HG03066 (cell line): ENCODE data around the gene TOR2A.

Experiments used
- ATAC-seq: cut with Tn5 transposase; IDR thresholded peaks from one replicate; pipeline ENCODE4 v1.9.1; 2021; ENCODE audit warnings: low read depth; ENCODE audit not compliant: unreplicated experiment

TOR2A gene

DNA sequence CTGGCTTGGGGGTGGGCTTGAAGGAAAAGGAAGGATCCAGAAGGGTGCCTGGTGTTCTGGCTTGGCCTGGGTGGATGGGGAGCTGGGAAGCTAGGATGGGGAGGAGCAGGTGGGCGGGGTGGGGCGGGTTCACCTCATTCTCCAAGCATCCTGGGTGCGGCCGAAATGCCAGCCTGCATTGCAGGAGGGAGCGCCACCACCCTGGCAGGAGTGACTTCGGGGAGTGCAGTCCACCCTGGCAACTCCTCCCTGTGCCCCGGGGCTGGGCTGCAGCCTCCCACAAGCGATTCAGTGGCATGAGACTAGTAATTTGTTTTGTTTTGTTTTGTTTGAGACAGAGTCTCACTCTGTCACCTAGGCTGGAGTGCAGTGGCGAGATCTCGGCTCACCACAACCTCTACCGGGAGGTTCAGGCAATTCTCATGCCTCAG, 13.7 kb downstream of the TOR2A start:
- no peak for ATAC-seq

DNA sequence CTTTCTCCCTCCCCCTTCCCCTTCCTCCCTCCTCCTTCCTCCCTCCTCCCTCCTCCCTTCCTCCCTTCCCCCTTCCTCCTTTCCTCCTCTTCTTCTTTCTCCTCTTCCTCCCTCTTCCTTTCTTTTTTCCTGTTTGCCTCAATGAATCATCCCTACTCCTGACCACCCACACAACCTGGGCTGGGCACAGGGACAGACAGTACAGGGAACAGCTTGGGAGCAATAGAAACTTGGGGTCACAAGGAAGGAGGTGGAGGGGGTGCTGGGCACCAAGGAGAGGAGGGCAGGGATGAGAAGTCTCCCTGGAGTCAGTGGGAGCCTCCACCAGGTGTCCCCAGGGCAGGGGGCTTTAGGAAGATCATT, 14.2 kb downstream of the TOR2A start:
- ATAC-seq: no peak

DNA sequence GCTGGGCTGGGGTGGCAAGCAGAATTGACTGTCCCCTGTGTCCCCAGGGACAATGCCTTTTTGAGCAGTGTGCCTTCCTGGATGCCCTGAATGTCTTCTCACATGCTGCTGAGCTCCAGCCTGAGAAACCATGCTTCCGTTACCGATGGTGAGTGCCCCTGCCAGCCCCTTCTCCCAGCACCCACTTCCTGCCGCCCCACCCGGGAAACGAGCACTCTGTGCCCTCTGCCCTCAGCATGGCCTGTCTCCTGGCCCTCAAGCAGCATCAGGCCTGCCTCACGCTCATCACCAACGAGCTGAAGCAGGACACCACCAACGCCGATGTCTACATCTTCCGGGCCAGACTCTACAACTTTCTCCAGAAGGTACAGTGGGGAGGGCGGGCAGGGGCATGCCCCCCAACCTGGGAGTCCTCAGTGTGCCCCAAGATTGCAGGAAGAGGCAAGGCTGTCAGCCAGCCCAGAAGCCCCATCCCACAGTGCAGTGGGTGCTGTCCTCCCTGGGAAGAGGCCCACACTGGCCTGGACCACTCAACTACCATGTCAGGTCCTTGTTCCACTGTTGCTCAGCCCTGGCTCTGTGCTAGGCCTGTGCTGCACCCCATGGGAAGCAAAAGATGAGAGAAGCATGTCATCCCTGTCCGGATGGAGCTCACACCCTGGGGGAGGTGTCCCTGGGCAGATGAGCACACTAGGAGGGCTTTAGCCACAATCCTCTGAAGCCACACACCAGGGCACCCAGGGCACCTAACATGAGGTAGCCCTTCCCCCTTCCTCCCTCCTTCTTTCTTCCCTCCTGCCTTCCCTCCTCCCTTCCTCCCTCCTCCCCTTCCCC, 14.8 kb downstream of the TOR2A start:
- ATAC-seq: no peak

- no peak for ATAC-seq
These were observed 17.3 kb downstream of the TOR2A start for GRCh38 chr9:127717766-127718165.

DNA sequence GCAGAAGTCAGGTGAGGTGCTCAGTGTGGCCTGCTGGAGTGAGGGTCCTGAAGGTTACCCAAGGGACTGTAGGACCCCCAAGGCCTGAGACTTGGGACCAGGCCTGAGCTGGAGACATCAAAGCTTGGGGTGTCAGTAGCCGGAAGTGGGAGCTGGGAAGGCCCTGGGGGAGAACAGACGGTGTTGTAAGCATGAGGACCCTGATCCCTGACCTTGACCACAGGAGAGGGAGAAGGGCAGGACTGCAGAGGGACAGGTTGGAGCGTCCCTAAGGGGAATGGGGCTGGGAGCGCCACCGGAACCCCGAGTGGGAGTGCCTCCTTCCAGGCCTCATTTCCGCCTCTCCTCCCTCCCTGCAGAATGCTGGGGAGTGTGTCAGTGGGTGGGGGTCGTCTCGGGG, 18.7 kb downstream of the TOR2A start:
- ATAC-seq: no peak

GRCh38 chr9:127715470-127716337, 19.4 kb downstream of the TOR2A start, which contains the start of the genes PTRH1 and TTC16:
Gene PTRH1 (minus strand): TSS chr9:127715663. CDS start chr9:127715639, 24 bp downstream.
Gene TTC16 (plus strand): TSS chr9:127716079. CDS start chr9:127716146, 67 bp downstream.
- peak; percentile 87 for ATAC-seq

DNA sequence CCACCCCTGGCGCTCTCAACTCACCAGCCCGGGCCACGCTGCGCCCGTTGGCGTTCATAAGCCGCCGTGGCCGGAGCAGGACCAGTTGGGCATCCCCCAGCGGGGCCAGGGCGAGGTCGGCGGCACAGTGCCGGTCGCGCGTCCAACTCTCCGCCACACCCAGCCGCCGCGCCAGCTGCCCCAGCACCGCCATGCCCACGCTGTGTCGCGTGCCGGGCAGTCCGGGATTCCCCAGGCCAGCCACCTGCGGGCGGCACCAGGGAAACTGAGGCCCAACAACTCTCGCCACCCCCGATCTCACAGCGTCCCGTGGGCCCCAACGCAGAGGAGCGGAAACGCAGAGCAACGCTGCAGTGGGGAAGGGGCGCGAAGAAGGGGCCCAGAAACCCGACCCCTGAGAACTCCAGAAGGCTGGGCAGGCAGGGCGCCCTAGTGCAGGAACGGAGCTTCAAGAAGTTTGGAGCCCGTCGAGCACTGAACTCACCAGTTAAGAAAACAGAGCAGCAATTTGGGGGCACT, 20.1 kb downstream of the TOR2A start:
- ATAC-seq: peak; percentile 8

- ATAC-seq: no peak
These were observed 20.9 kb downstream of the TOR2A start for GRCh38 chr9:127714020-127714750.

GRCh38 chr9:127712867-127713266, 22.2 kb downstream of the TOR2A start:
- no peak for ATAC-seq

DNA sequence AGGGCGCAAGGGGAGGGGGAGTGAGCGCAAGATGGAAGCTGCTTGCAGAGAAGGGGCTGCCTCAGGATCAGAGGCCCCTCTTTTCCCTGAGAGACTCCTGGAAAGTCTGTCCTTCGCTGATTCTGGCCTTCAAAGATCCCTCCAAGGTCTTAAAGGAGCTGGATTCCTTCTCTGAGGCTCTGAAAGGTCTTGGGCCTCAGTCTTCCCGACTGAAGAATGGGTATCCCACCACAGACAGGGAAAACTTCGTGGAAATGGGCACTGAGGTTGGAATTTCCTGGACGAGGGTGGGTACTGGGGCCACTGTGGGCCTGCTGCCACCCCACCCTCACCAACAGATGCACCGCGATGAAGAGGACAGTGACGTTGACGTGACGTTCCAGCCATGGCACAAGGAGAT, 22.7 kb downstream of the TOR2A start:
- no peak for ATAC-seq

DNA sequence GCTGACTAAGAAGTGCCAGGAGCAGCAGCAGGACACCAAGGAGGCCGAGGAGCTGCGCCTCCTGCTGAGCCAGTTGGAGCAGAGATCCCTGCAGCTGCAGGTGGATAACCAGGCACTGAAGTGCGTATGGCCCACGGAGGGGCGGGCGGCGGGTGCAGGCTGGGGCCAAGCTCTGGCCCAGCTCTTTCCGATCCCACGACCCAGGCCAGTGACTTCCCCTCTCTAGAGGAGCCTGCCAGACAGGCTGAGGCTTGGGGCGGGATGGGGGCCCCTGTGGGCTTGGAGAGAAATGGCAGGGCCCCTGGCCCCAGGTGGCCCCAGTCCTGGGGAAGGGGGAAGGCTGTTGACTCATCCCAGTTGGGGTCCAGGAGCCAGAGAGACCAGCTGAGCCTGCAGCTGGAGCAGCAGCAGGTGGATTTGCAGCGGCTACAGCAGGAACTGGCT, 23.2 kb downstream of the TOR2A start:
- no peak for ATAC-seq

DNA sequence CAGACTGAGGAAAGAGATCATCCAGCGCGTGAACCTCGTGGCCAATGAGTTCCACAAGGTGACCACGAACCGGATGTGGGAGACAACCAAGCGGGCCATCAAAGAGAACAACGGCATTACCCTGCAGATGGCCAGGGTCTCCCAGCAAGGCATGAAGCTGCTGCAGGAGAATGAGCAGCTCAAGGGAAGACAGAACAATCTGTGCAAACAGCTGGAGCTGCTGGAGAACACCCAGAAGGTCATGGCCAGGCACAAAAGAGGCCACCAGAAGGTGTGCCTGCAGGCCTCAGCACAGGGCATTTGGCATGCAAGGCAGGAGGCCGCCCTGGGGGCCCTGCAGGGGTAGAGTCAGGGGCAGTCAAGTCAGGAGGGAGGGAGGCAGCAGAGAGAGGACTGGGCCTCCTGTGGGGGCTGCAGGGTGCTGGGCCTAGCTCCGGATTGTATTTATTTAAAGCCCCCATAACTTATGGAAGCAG, 23.8 kb downstream of the TOR2A start:
- no peak for ATAC-seq

DNA sequence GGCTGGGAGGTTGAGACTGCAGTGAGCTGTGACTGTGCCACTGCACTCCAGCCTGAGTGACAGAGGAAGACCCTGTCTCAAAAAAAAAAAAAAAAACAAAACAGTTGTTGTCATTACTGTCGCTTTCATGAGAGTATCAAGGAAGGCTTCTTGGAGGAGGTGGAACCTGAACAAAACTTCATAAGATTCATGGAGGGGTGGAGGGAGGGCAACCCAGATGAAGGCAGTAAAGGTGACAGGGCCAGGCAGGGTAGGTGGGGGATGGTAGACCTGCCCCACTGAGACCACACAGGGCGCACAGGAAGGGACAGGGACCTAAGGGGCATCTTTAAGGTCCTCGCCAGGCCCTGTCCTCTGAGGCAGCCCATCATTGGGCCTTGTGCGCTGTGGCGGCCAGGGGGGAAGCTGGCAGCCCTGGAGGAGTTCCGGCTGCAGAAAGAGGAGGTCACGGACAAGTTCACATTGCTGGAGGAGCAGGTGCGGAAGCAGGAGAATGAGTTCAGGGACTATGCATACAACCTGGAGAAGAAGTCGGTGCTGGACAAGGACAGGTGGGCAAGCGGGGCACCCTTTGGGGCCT, 24.8 kb downstream of the TOR2A start:
- ATAC-seq: no peak

DNA sequence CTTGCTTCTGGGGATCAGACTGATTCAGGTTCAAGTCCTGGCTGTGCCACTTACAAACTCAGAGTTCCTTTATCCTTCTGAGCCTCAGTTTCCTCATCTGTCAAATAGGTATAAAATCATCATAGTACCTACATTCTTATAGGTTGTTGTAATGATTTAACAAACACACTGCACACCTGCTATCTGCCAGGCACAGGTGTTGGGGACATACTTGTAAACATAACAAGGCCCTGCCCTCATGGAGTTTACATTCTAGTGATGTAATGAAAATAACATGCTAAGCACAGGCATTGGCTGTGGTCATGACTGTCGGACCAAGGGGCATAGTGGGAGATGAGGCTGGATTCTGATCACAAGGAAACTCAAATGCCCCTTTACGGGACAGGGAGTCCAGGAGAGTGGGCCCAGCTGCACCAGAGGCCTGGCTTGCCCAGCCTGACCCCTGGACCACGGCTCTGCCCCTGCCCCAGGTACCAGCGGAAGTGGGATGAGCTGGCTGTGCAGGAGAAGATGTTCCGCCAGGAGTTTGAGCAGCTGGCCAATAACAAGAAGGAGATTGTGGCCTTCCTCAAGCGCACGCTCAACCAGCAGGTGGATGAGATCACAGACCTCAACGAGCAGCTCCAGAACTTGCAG, 26.0 kb downstream of the TOR2A start:
- no peak for ATAC-seq

- no peak for ATAC-seq
These were observed 27.3 kb downstream of the TOR2A start for GRCh38 chr9:127707766-127708165.

GRCh38 chr9:127706836-127707241, 28.3 kb downstream of the TOR2A start, which contains the start of gene CFAP157:
Gene CFAP157 (plus strand): TSS chr9:127706988. CDS start chr9:127707032, 44 bp downstream.
- no peak for ATAC-seq

DNA sequence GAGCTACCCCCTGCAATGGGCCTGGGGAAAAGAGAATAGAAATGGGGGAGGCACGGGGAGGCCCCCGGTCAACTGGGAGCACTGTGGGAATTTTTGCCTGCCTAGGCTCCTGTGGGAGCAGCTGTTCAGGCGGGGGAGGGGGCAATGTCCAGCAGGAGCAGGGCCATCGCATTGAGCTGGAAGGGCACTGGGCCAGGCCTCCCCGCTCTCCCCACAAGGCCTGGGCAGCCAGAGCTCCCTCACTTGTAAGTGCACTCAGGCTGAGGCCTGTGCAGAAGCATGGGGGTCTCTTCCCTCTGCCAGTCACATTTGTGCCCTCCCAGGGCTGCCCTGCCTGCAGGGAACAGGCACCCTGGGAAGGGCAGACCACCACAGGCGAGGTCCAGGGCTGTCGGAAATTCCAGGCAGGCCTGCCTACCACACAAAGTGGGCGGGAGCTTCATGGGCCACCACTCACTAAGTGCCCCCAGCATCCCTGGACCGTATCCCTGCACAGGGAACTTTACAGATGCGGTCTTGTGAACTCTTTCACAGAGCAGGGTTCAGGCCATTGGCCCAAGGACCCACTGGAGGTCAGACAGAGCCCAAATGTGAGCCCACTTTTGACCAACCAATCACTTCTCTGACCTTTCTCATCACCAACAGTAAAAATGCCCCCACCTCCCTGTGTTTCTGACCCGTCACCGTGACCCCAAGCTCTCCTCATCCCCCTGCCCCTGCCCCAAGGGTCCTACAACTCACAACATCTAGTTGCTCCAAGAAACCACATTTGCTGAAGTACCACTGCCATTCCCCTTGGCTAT, 29.3 kb downstream of the TOR2A start:
- ATAC-seq: no peak

- ATAC-seq: no peak
These were observed 31.7 kb downstream of the TOR2A start for GRCh38 chr9:127703289-127703946.
